ENCODE measurements around the gene FBXO15. TPM values are rescaled to one million over a fixed set of nuclear protein-coding genes. Genes with fewer than 3 reads are reported as not detected.

Gene FBXO15
- total RNA-seq, 1 donor from 2014 or later: 0.57 TPM

DNA sequence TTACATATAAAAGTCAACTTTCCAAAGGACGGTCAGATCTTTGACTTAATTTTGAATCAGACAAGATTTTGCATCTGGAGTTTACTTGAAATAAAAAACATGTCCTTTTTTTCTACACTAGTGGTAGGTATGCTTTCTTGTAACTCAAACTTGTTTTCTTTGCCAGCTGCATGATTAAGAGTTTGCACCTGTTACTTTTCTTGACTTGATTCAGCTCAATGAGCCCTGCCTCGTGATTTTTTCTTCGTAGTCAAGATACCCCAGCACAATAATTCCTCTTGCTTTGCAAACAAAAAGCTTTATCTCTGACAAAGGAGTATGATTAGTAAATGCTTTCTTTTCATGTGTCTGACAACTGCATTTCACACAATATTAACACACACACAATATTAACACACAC is 82.3 kb downstream of the FBXO15 start:
- H3K4me3 Mint-ChIP-seq (ENCODE audit: unreplicated experiment): no peak overlapping the region
- no peaks in the 10 kb centered on the region for H3K9me3 Mint-ChIP-seq (ENCODE audit: low read depth)
- TF ChIP-seq, protein P1, sequence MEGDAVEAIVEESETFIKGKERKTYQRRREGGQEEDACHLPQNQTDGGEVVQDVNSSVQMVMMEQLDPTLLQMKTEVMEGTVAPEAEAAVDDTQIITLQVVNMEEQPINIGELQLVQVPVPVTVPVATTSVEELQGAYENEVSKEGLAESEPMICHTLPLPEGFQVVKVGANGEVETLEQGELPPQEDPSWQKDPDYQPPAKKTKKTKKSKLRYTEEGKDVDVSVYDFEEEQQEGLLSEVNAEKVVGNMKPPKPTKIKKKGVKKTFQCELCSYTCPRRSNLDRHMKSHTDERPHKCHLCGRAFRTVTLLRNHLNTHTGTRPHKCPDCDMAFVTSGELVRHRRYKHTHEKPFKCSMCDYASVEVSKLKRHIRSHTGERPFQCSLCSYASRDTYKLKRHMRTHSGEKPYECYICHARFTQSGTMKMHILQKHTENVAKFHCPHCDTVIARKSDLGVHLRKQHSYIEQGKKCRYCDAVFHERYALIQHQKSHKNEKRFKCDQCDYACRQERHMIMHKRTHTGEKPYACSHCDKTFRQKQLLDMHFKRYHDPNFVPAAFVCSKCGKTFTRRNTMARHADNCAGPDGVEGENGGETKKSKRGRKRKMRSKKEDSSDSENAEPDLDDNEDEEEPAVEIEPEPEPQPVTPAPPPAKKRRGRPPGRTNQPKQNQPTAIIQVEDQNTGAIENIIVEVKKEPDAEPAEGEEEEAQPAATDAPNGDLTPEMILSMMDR (IDR thresholded peaks at IDR 0.05): no peak
- no peaks in the 10 kb centered on the region for H3K36me3 Mint-ChIP-seq (ENCODE audit: low read depth)
- DNase-seq (ENCODE audit: low spot score): no peak
- H3K4me1 Mint-ChIP-seq (ENCODE audit: low read depth): no peaks in the 10 kb centered on the region
- no peak overlapping the region for H3K27ac Mint-ChIP-seq (ENCODE audit: unreplicated experiment)
- H3K27me3 Mint-ChIP-seq (ENCODE audit: low read depth): peaks cover 7% of the 10 kb centered on the region

DNA sequence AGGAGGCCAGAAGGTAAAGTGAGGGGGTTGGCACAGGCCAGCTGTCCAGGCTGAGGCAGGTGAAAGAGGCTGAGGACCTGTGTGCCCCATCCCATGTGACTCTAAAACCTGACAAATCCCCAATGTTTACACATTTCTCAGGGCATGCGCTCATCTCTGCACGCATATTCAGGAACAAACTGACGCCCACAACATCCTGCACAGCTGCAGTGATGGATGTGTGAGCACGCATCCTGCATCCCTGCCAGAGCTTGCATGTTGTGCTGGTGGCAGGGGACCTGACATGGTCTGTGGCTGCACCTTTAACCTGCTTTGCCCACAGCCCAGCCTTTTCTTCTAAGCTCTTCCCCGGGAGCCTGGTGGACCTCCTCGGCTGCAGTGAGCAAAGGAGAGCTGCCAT is 83.1 kb downstream of the FBXO15 start:
- no peak overlapping the region for H3K4me3 Mint-ChIP-seq (ENCODE audit: unreplicated experiment)
- no peak for DNase-seq (ENCODE audit: low spot score)
- H3K27ac Mint-ChIP-seq (ENCODE audit: unreplicated experiment): no peak overlapping the region
- H3K4me1 Mint-ChIP-seq (ENCODE audit: low read depth): no peaks in the 10 kb centered on the region
- H3K27me3 Mint-ChIP-seq (ENCODE audit: low read depth): peaks cover 7% of the 10 kb centered on the region
- H3K36me3 Mint-ChIP-seq (ENCODE audit: low read depth): no peaks in the 10 kb centered on the region
- no peaks in the 10 kb centered on the region for H3K9me3 Mint-ChIP-seq (ENCODE audit: low read depth)
- TF ChIP-seq, protein P1 (IDR thresholded peaks at IDR 0.05): no peak

DNA sequence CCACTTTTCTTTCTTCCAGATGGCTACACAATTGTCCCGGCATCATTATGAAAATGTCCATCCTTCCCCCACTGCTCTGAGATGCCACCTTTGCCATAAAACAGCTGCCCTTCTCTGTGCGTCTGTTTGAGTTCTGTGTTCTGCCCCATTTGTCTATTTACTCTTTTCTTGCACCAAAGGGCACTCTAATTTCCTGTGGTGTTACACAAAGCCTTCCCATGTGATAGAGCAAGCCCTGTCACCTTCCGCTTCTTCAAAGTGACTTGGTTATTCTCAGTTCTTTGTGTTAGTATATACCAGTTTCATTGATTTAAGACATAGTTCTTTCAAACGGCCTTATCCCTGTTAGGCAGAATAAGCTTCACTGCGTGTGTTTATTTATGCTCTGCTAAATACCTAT is 84.1 kb downstream of the FBXO15 start:
- Mint-ChIP-seq H3K36me3 (ENCODE audit: low read depth) (no peaks in the 10 kb centered on the region), H3K27ac (ENCODE audit: unreplicated experiment) (no peak overlapping the region), H3K4me3 (ENCODE audit: unreplicated experiment) (no peak overlapping the region), H3K4me1 (ENCODE audit: low read depth) (no peaks in the 10 kb centered on the region), H3K9me3 (ENCODE audit: low read depth) (no peaks in the 10 kb centered on the region), H3K27me3 (ENCODE audit: low read depth) (peaks cover 4% of the 10 kb centered on the region)
- no peak for DNase-seq (ENCODE audit: low spot score)
- TF ChIP-seq, protein P1 (IDR thresholded peaks at IDR 0.05): no peak

DNA sequence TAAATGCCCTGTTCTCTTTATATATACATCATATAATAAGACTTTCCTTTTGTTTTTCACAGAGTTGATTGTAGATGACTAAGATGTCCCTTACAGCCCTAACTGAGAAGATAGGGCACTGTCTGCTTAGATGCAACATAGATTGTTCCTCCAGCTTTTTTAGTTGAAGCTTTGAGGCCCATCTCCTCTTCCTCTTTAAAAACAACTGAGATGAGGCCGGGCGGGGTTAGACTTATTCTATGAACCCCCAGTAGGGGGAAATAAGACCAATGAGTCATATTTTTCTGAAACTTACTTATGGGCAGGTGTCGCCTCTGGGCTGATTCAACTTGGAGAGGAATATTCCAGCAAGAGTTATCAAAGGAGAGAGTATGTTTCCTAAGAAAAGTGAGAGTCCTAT is 84.6 kb downstream of the FBXO15 start:
- Mint-ChIP-seq H3K27me3 (ENCODE audit: low read depth) (peaks cover 4% of the 10 kb centered on the region), H3K9me3 (ENCODE audit: low read depth) (peaks cover under 1% of the 10 kb centered on the region), H3K4me3 (ENCODE audit: unreplicated experiment) (no peak overlapping the region), H3K27ac (ENCODE audit: unreplicated experiment) (no peak overlapping the region), H3K36me3 (ENCODE audit: low read depth) (no peaks in the 10 kb centered on the region), H3K4me1 (ENCODE audit: low read depth) (no peaks in the 10 kb centered on the region)
- no peak for DNase-seq (ENCODE audit: low spot score)
- TF ChIP-seq, protein P1 (IDR thresholded peaks at IDR 0.05): no peak

DNA sequence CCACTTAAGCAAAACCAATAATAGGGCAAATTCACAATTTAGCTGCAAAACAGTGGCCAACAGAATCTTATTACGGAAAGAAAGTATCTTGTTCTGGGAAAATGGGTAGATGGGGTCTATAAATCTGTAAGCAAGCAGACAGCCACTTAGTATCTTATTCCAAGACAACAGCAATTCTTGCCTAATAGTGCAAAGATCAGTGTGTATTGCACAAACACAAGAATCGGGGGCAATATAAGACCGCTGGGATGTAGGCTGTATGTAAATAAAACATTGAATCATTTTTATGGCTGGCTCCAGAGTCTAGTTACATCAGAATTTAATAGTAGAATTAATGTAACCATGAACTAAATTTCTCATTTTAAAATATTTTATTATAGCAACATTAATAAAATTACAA is 85.6 kb downstream of the FBXO15 start:
- no peak overlapping the region for H3K27ac Mint-ChIP-seq (ENCODE audit: unreplicated experiment)
- no peaks in the 10 kb centered on the region for H3K4me1 Mint-ChIP-seq (ENCODE audit: low read depth)
- H3K4me3 Mint-ChIP-seq (ENCODE audit: unreplicated experiment): no peak overlapping the region
- no peak for DNase-seq (ENCODE audit: low spot score)
- TF ChIP-seq, protein P1 (IDR thresholded peaks at IDR 0.05): no peak
- H3K27me3 Mint-ChIP-seq (ENCODE audit: low read depth): peaks cover 4% of the 10 kb centered on the region
- H3K36me3 Mint-ChIP-seq (ENCODE audit: low read depth): no peaks in the 10 kb centered on the region
- H3K9me3 Mint-ChIP-seq (ENCODE audit: low read depth): peaks cover 10% of the 10 kb centered on the region
